Mesodermal cell (in vitro differentiated cells): ENCODE results near the gene HADH.
A peak's percentile ranks its signal among the peaks of the same experiment; 100 is the strongest.

Source experiments
- H3K27ac ChIP-seq: 2 replicates; pipeline ENCODE4 v1.7.0; 2013; ENCODE audit warnings: mild to moderate bottlenecking, low read depth, low read length, moderate library complexity; ENCODE audit not compliant: severe bottlenecking
- H3K36me3 ChIP-seq: 2 replicates; pipeline ENCODE4 v1.7.1; 2013; ENCODE audit warnings: mild to moderate bottlenecking, low read length, moderate library complexity; ENCODE audit not compliant: control insufficient read depth, insufficient read depth
- H3K4me1 ChIP-seq: one replicate; pipeline ENCODE4 v1.7.1; 2013; ENCODE audit warnings: mild to moderate bottlenecking, low read length; ENCODE audit not compliant: insufficient read depth, control insufficient read depth, poor library complexity, severe bottlenecking
- H3K4me3 ChIP-seq: 2 replicates; pipeline ENCODE4 v1.7.0; 2013; ENCODE audit warnings: low read length, control low read depth, mild to moderate bottlenecking; ENCODE audit not compliant: insufficient read depth, poor library complexity, severe bottlenecking; ENCODE audit errors: extremely low read depth
- H3K9me3 ChIP-seq: 2 replicates; pipeline ENCODE4 v1.7.1; 2013; ENCODE audit warnings: mild to moderate bottlenecking, low read length, moderate library complexity; ENCODE audit not compliant: control insufficient read depth
- WGBS, 2 experiments: methylation state at CpG; one replicate each; pipeline ENCODE4 v1.1.5; 2013; ENCODE audit warnings: missing lambda C conversion rate in 2 of 2; ENCODE audit not compliant: insufficient coverage in 2 of 2; 5-methylcytosine and 5-hydroxymethylcytosine counted together

Gene HADH

GRCh38 chr4:108031427-108032083 is 41.9 kb downstream of the HADH start:
- peaks cover 39% of the 10 kb centered on the region for H3K36me3 ChIP-seq

GRCh38 chr4:108033348-108033747 is 43.7 kb downstream of the HADH start:
- H3K36me3 ChIP-seq = peaks cover 27% of the 10 kb centered on the region
- no peak overlapping the region for H3K27ac ChIP-seq
- H3K4me3 ChIP-seq = no peak overlapping the region
- peaks cover 6% of the 10 kb centered on the region for H3K9me3 ChIP-seq
- H3K4me1 ChIP-seq = peaks cover 2% of the 10 kb centered on the region

More at GRCh38 chr4:108031427-108032083, 41.9 kb downstream of the HADH start:
- Histone ChIP-seq H3K9me3 (peaks cover 6% of the 10 kb centered on the region), H3K4me1 (peaks cover 2% of the 10 kb centered on the region), H3K27ac (no peak overlapping the region), H3K4me3 (no peak overlapping the region)
- WGBS, 2 experiments = 89 to 100% methylated on average over 1 of the region's 4 CpGs

- H3K4me3 ChIP-seq = no peak overlapping the region
- peaks cover 2% of the 10 kb centered on the region for H3K4me1 ChIP-seq
- H3K9me3 ChIP-seq = peaks cover 6% of the 10 kb centered on the region
- peaks cover 21% of the 10 kb centered on the region for H3K36me3 ChIP-seq
- WGBS, 2 experiments = 93 to 98% methylated on average over 7 of the region's 7 CpGs
- H3K27ac ChIP-seq = no peak overlapping the region
Measured at GRCh38 chr4:108034565-108034964, 44.9 kb downstream of the HADH start.

- Histone ChIP-seq H3K36me3 (peaks cover 21% of the 10 kb centered on the region), H3K4me3 (no peak overlapping the region), H3K4me1 (no peaks in the 10 kb centered on the region), H3K27ac (no peak overlapping the region), H3K9me3 (peaks cover 6% of the 10 kb centered on the region)
- 92 to 97% methylated on average over 5 to 6 of the region's 6 CpGs for WGBS, 2 experiments
Measured at GRCh38 chr4:108035691-108036090, 46.0 kb downstream of the HADH start.

GRCh38 chr4:108036213-108036612 is 46.5 kb downstream of the HADH start:
- Histone ChIP-seq H3K9me3 (peaks cover 6% of the 10 kb centered on the region), H3K4me1 (no peaks in the 10 kb centered on the region), H3K27ac (no peak overlapping the region), H3K36me3 (peaks cover 17% of the 10 kb centered on the region), H3K4me3 (no peak overlapping the region)
- 100% methylated on average over 2 of the region's 7 CpGs for WGBS, 2 experiments

GRCh38 chr4:108037884-108038283 is 48.2 kb downstream of the HADH start:
- H3K4me3 ChIP-seq = no peak overlapping the region
- H3K36me3 ChIP-seq = peaks cover 9% of the 10 kb centered on the region
- no peak overlapping the region for H3K27ac ChIP-seq
- WGBS, 2 experiments = 88% methylated on average over 1 of the region's 2 CpGs; no CpG with 5 or more reads in 1 of the 2 experiments
- no peaks in the 10 kb centered on the region for H3K4me1 ChIP-seq
- no peaks in the 10 kb centered on the region for H3K9me3 ChIP-seq

GRCh38 chr4:108042927-108043326 is 53.2 kb downstream of the HADH start:
- WGBS, 2 experiments = 80% methylated on average over 2 of the region's 3 CpGs; no CpG with 5 or more reads in 1 of the 2 experiments
- Histone ChIP-seq H3K36me3 (peaks cover 24% of the 10 kb centered on the region), H3K9me3 (no peaks in the 10 kb centered on the region), H3K27ac (no peak overlapping the region), H3K4me1 (no peaks in the 10 kb centered on the region), H3K4me3 (no peak overlapping the region)

GRCh38 chr4:108043526-108043925 is 53.8 kb downstream of the HADH start:
- Histone ChIP-seq H3K9me3 (no peaks in the 10 kb centered on the region), H3K4me3 (no peak overlapping the region), H3K4me1 (no peaks in the 10 kb centered on the region), H3K27ac (peak overlapping the region; percentile 4), H3K36me3 (peaks cover 30% of the 10 kb centered on the region)
- WGBS, 2 experiments = 76 to 80% methylated on average over 5 of the region's 5 CpGs

- 92% methylated on average over 3 of the region's 9 CpGs; no CpG with 5 or more reads in 1 of the 2 experiments for WGBS, 2 experiments
- Histone ChIP-seq H3K4me1 (no peaks in the 10 kb centered on the region), H3K9me3 (no peaks in the 10 kb centered on the region), H3K4me3 (no peak overlapping the region), H3K36me3 (peaks cover 44% of the 10 kb centered on the region), H3K27ac (no peak overlapping the region)
Measured at GRCh38 chr4:108044951-108045686, 55.4 kb downstream of the HADH start.

- Histone ChIP-seq H3K9me3 (no peaks in the 10 kb centered on the region), H3K27ac (peak overlapping the region; percentile 23), H3K36me3 (peaks cover 49% of the 10 kb centered on the region), H3K4me1 (no peaks in the 10 kb centered on the region), H3K4me3 (no peak overlapping the region)
- WGBS, 2 experiments = 96% methylated on average over 3 of the region's 3 CpGs; no CpG with 5 or more reads in 1 of the 2 experiments
Measured at GRCh38 chr4:108045687-108046024, 56.0 kb downstream of the HADH start.

- Histone ChIP-seq H3K4me3 (no peak overlapping the region), H3K4me1 (no peaks in the 10 kb centered on the region), H3K9me3 (no peaks in the 10 kb centered on the region), H3K27ac (no peak overlapping the region), H3K36me3 (peaks cover 58% of the 10 kb centered on the region)
- 100% methylated on average over 1 to 2 of the region's 2 CpGs for WGBS, 2 experiments
Measured at GRCh38 chr4:108047199-108047598, 57.5 kb downstream of the HADH start.
